Esophagus squamous epithelium (tissue), 5 donors: ENCODE measurements around the gene URGCP. TPM values are rescaled to one million over a fixed set of nuclear protein-coding genes. Genes with fewer than 3 reads are reported as not detected.

ENCODE experiments used
- DNase-seq: peaks from one replicate; lab custom pipeline; 2025; lab: John Stamatoyannopoulos, UW
- H3K27ac ChIP-seq, 4 donors: fragments of 200-600 bp; sonication (generic); one replicate each; pipeline ENCODE4 v1.5.1; 2016 to 2019; ENCODE audit warnings: mild to moderate bottlenecking in 1 of 4
- H3K27me3 ChIP-seq, 4 donors: fragments of 200-600 bp; sonication (generic); 1 replicate in 3 of 4; 2 replicates in 1 of 4; pipeline versions ENCODE4 v1.5.1 to v1.6.0; 2017 to 2021; ENCODE audit warnings: antibody characterized with exemption in 1 of 4
- H3K36me3 ChIP-seq, 3 donors: fragments of 200-600 bp; sonication (generic); one replicate each; pipeline ENCODE4 v1.5.1; 2016 to 2019
- H3K4me1 ChIP-seq, 3 donors: fragments of 200-600 bp; sonication (generic); one replicate each; pipeline ENCODE4 v1.5.1; 2017 to 2019
- H3K4me3 ChIP-seq, 4 donors: fragments of 200-600 bp; sonication (generic); 1 replicate in 3 of 4; 2 replicates in 1 of 4; pipeline ENCODE4 v1.5.1; 2016 to 2019; ENCODE audit warnings: mild to moderate bottlenecking in 2 of 4, moderate library complexity in 1 of 4
- H3K9me3 ChIP-seq, 3 donors: fragments of 200-600 bp; sonication (generic); one replicate each; pipeline ENCODE4 v1.5.1; 2016 to 2019
- POLR2A ChIP-seq, 4 donors: fragments of 450-650 bp; IDR thresholded peaks; one replicate each; pipeline ENCODE4 v1.6.1; 2017; ENCODE audit warnings: antibody characterized with exemption in 4 of 4, mild to moderate bottlenecking in 4 of 4, moderate library complexity in 3 of 4
- WGBS, 2 donors: methylation state at CpG; one replicate each; pipeline ENCODE4 v1.1.5; 2018; 5-methylcytosine and 5-hydroxymethylcytosine counted together
- intact Hi-C: fragments of 100-400 bp; cut with DNase I; formaldehyde crosslinking; loops from one replicate; pipeline ENCODE4 v1.15.0; 2022
- total RNA-seq, 4 donors: library from RNA; depleted of rRNA; stranded (reverse); fragments of >200 nt; gene quantifications; one replicate each; pipeline ENCODE4 v1.1.0, GENCODE V29; 2016
- TF ChIP-seq, protein P1 (sequence below), 6 experiments: fragments of 450-650 bp in 4 of 6; fragments of 200-600 bp in 2 of 6; sonication (generic) in 2 of 6; IDR thresholded peaks; one replicate each; pipeline ENCODE4 v1.5.1; 2016 to 2019; ENCODE audit warnings: antibody characterized with exemption in 6 of 6, mild to moderate bottlenecking in 4 of 6, moderate library complexity in 4 of 6
- donor health status: DM: yes; HTN: yes; CAD: no.

URGCP gene
- total RNA-seq, 4 donors from 2014 or later, result 18.3 to 22.8 (median 21.1) TPM

DNA sequence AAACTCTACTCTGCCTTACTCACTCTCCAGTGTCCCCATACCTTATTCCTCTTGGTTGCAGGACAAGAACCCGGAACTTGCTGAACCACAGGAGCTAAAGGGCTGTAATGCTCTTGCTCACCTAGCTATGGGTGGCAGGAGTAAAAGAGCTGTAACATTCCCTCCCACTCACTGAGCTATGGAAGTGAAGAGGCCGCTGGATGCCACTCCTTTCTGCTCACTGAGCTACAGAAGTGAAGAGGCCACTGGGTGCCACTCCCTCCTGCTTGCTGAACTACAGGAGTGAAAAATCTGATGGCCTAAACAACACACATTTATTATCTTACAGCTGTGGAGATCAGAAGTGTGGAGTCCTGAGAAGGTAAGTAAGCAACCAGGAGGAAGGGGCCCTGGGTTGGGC, 54.6 kb downstream of the URGCP start:
- Histone ChIP-seq H3K27me3 (no peaks in the 10 kb centered on the region), H3K4me1 (no peaks in the 10 kb centered on the region), H3K36me3 (no peaks in the 10 kb centered on the region), H3K9me3 (no peaks in the 10 kb centered on the region), H3K4me3 (no peak overlapping the region), H3K27ac (peak overlapping the region in 1 of 4 donors; percentile 15)
- TF ChIP-seq POLR2A (IDR thresholded peaks at IDR 0.05), result no peak
- TF ChIP-seq, protein P1, sequence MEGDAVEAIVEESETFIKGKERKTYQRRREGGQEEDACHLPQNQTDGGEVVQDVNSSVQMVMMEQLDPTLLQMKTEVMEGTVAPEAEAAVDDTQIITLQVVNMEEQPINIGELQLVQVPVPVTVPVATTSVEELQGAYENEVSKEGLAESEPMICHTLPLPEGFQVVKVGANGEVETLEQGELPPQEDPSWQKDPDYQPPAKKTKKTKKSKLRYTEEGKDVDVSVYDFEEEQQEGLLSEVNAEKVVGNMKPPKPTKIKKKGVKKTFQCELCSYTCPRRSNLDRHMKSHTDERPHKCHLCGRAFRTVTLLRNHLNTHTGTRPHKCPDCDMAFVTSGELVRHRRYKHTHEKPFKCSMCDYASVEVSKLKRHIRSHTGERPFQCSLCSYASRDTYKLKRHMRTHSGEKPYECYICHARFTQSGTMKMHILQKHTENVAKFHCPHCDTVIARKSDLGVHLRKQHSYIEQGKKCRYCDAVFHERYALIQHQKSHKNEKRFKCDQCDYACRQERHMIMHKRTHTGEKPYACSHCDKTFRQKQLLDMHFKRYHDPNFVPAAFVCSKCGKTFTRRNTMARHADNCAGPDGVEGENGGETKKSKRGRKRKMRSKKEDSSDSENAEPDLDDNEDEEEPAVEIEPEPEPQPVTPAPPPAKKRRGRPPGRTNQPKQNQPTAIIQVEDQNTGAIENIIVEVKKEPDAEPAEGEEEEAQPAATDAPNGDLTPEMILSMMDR (IDR thresholded peaks at IDR 0.05), result no peak
- DNase-seq, result no peak
- intact Hi-C loops, result no loop called here
- WGBS, 2 donors, result 79 to 80% methylated on average over 1 to 2 of the region's 2 CpGs

DNA sequence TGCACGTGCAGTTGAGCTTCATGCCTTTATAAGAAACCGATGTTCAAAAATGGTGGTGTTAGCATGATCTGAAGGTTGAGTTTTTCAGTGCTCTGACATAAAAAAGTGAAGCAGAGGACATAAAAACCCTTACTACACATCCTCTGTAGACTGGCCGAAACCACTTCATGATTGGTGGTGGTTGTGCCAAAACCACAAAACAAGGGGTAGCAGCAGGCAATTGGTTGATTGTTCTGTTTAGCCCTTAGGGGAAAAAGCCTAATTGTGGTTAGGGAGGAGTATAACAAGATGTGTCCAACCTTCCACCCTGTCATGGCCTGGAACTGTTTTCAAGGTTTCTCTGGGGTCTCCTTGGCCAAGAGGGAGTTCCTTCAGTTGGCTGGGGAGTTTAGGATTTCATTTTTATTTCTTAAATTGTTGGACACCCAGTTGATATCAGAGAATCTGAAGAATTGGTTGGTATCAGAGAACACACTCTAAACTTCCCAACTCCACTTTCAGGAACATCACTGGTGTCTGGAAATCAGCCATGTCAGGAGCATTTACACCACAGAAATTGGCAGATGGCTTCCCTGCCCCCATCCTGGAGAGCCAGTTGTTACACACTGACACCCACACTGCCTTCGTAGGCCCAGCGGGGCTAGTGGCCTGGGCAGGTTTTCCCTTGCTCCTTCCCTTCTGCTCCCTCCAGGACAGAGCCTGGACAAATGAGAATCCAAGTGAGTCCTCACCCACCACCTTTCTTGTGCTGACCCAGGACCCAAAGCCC, 55.9 kb downstream of the URGCP start:
- no peak for TF ChIP-seq POLR2A (IDR thresholded peaks at IDR 0.05)
- TF ChIP-seq, protein P1 (IDR thresholded peaks at IDR 0.05), result no peak
- H3K4me3 ChIP-seq, result no peak overlapping the region
- no peaks in the 10 kb centered on the region for H3K9me3 ChIP-seq
- H3K27ac ChIP-seq, result no peak overlapping the region
- DNase-seq, result no peak
- no peaks in the 10 kb centered on the region for H3K27me3 ChIP-seq
- WGBS, 2 donors, result 84 to 86% methylated on average over 3 to 5 of the region's 5 CpGs
- H3K4me1 ChIP-seq, result no peaks in the 10 kb centered on the region
- no peaks in the 10 kb centered on the region for H3K36me3 ChIP-seq
- intact Hi-C loops, result no loop called here

DNA sequence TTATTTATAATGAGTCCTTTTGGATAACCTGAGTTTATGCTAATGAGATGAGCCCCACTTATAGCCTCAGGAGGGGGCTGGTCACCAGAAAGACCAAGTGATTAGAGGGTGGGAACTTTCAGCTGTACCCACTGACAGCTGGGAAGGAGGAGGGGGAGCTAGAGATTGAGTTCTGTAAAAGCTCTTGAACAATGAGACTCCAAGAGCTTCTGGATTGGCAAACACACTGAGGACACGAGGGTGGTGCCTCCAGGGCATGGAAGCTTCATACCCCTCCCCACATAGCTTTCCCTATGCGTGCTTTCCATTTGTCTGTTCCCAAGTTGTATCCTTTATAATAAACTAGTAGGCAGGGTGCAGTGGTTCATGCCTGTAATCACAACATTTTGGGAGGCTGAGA, 57.3 kb downstream of the URGCP start:
- no peaks in the 10 kb centered on the region for H3K9me3 ChIP-seq
- WGBS, 2 donors, result 56 to 59% methylated on average over 2 of the region's 2 CpGs
- intact Hi-C loops, result no loop called here

DNA sequence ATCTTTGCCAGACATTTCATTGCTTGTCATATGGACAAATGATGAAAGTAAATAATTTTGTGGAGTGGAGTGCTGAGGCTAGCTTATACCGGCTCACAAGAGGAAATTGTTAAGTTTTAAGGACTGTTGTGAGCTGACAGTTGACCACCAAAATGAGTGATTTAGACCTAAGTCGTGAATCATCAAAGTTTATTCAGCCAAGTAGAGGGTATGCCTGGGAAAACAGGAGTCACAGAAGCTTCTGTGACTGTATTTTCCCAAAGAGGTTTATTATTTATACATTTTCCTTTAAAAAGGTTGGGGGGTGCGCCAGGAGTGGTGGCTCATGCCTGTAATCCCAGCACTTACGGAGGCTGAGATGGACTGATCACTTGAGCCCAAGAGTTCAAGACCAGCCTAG, 58.9 kb downstream of the URGCP start:
- H3K4me1 ChIP-seq, result no peaks in the 10 kb centered on the region
- intact Hi-C loops, result no loop called here
- no peaks in the 10 kb centered on the region for H3K36me3 ChIP-seq
- TF ChIP-seq, protein P1 (IDR thresholded peaks at IDR 0.05), result no peak
- no peak for TF ChIP-seq POLR2A (IDR thresholded peaks at IDR 0.05)
- no peak overlapping the region for H3K4me3 ChIP-seq
- no peaks in the 10 kb centered on the region for H3K27me3 ChIP-seq
- DNase-seq, result no peak
- H3K9me3 ChIP-seq, result no peaks in the 10 kb centered on the region
- 43 to 66% methylated on average over 3 of the region's 4 CpGs for WGBS, 2 donors
- no peak overlapping the region for H3K27ac ChIP-seq

More for the DNA sequence above, 57.3 kb downstream of the URGCP start:
- H3K27me3 ChIP-seq, result no peaks in the 10 kb centered on the region
- H3K4me3 ChIP-seq, result no peak overlapping the region
- H3K36me3 ChIP-seq, result no peaks in the 10 kb centered on the region
- no peak for DNase-seq
- no peaks in the 10 kb centered on the region for H3K4me1 ChIP-seq
- TF ChIP-seq, protein P1 (IDR thresholded peaks at IDR 0.05), result no peak
- TF ChIP-seq POLR2A (IDR thresholded peaks at IDR 0.05), result no peak
- H3K27ac ChIP-seq, result no peak overlapping the region

DNA sequence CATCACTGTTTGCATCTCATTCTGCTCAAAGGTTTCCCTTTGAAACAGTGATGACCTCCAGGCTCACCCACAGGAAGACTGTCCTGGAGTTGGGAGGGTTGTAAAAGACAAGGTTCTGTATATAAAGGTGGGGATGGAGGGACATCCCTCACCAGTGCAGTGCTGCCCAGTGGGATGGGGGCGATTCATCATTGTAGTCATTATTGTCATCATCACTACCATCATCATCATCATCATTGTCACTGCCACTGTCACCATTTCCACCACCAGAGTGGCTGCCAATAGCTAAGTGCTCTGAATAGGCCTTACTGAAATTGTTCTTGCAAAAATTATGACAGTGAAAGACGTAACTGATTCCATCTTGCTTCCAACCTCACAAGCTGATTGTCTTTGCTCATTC, 61.7 kb downstream of the URGCP start:
- WGBS, 2 donors, result 67 to 73% methylated on average over 2 of the region's 2 CpGs
- intact Hi-C loops, result no loop called here

More for the DNA sequence above, 61.7 kb downstream of the URGCP start:
- Histone ChIP-seq H3K4me1 (no peaks in the 10 kb centered on the region), H3K27ac (no peak overlapping the region), H3K36me3 (no peaks in the 10 kb centered on the region), H3K9me3 (no peaks in the 10 kb centered on the region), H3K27me3 (no peaks in the 10 kb centered on the region), H3K4me3 (no peak overlapping the region)
- no peak for TF ChIP-seq POLR2A (IDR thresholded peaks at IDR 0.05)
- TF ChIP-seq, protein P1 (IDR thresholded peaks at IDR 0.05), result no peak
- DNase-seq, result no peak
